HepG2 (cell line): Measurements from ENCODE around the gene WWTR1. TPM values are rescaled to one million over a fixed set of nuclear protein-coding genes. Genes with fewer than 3 reads are reported as not detected.

ENCODE experiments used
- ATAC-seq: fragments of 200-7000 bp; cut with Tn5 transposase; 3 replicates; pipeline ENCODE4 v1.9.1; 2020; ENCODE audit warnings: mild to moderate bottlenecking, moderate library complexity
- BruUV-seq: library from RNA; stranded (reverse); fragments of 400-500 nt; replicated peaks from 2 replicates; lab custom pipeline; 2021; lab: Mats Ljungman, UMichigan
- CTCF ChIA-PET: fragments of 300-600 bp; formaldehyde crosslinking; extraction: SDS; loops from one replicate; lab custom pipeline; 2021; ENCODE audit warnings: low total read pairs, inconsistent platforms, low intra/inter-chr PET ratio; lab: Yijun Ruan, JAX
- POLR2A ChIA-PET: fragments of 350-600 bp; sonication (Branson Sonifier 250); formaldehyde crosslinking; loops from one replicate; lab custom pipeline; 2020; ENCODE audit warnings: antibody characterized with exemption, inconsistent platforms; lab: Yijun Ruan, JAX
- DNase-seq: peaks from one replicate; pipeline ENCODE4 v3.0.0-alpha.2; 2015; ENCODE audit warnings: low spot score
- FAIRE-seq: peaks from 3 replicates; lab custom pipeline; 2011; peaks lifted over from hg19 to GRCh38; lab: Jason Lieb, UNC
- H2AFZ ChIP-seq: one replicate; pipeline ENCODE4 v1.6.1; 2011; ENCODE audit warnings: low read length, inconsistent platforms
- H3K27ac ChIP-seq: fragments of 300-600 bp; 3 replicates; pipeline ENCODE4 v1.8.0; 2011; ENCODE audit warnings: mixed run types, mild to moderate bottlenecking, mixed read lengths, low read length, inconsistent platforms; ENCODE audit not compliant: insufficient read depth; ENCODE audit errors: extremely low read length
- H3K27me3 ChIP-seq, 2 experiments: fragments of 200-600 bp in 1 of 2; 2 replicates in 1 of 2; 3 replicates in 1 of 2; pipeline versions ENCODE4 v1.6.0 to v1.8.0; 2011; ENCODE audit warnings: low read length in 2 of 2, mild to moderate bottlenecking in 2 of 2, moderate library complexity in 2 of 2, inconsistent platforms in 1 of 2; ENCODE audit not compliant: insufficient read depth in 2 of 2, control insufficient read depth in 1 of 2
- H3K36me3 ChIP-seq, 2 experiments: fragments of 200-600 bp in 1 of 2; replicated peaks in 1 of 2; 2 replicates in 1 of 2; 3 replicates in 1 of 2; pipeline versions ENCODE4 v1.5.1 to v1.8.0; 2011; ENCODE audit warnings: low read length in 2 of 2, inconsistent platforms in 1 of 2; ENCODE audit not compliant: insufficient read depth in 2 of 2, control insufficient read depth in 1 of 2
- H3K4me1 ChIP-seq: 2 replicates; pipeline ENCODE4 v1.5.1; 2012; ENCODE audit warnings: low read length, inconsistent platforms; ENCODE audit not compliant: insufficient read depth
- H3K4me2 ChIP-seq: 2 replicates; pipeline ENCODE4 v1.6.0; 2011; ENCODE audit warnings: low read depth, low read length, inconsistent platforms
- H3K4me3 ChIP-seq, 3 experiments: fragments of 200-600 bp in 1 of 3; sonication (generic), shearing (Covaris generic) in 1 of 3; replicated peaks in 1 of 3; 2 replicates each; pipeline ENCODE4 v1.5.1; 2011 to 2016; ENCODE audit warnings: low read length in 3 of 3, inconsistent platforms in 2 of 3, low read depth in 2 of 3, mild to moderate bottlenecking in 2 of 3, control low read depth in 1 of 3, mixed read lengths in 1 of 3; ENCODE audit not compliant: insufficient read depth in 1 of 3
- H3K79me2 ChIP-seq: one replicate; pipeline ENCODE4 v1.6.1; 2011; ENCODE audit warnings: low read length, inconsistent platforms; ENCODE audit not compliant: insufficient read depth
- H3K9ac ChIP-seq: 2 replicates; pipeline ENCODE4 v1.6.0; 2011; ENCODE audit warnings: mild to moderate bottlenecking, low read depth, low read length, inconsistent platforms; ENCODE audit not compliant: insufficient read depth
- H3K9me3 ChIP-seq: 2 replicates; pipeline ENCODE4 v1.5.1; 2012; ENCODE audit warnings: mild to moderate bottlenecking, low read length
- H4K20me1 ChIP-seq: 2 replicates; pipeline ENCODE4 v1.6.0; 2011; ENCODE audit warnings: inconsistent platforms, mild to moderate bottlenecking, low read length, moderate library complexity; ENCODE audit not compliant: insufficient read depth
- DMAP1 ChIP-seq: IDR thresholded peaks from 2 replicates; pipeline ENCODE4 v1.6.1; 2016
- HNRNPK ChIP-seq: fragments of 200-400 bp; formaldehyde crosslinking; IDR thresholded peaks from 2 replicates; pipeline ENCODE4 v1.6.1; 2018; ENCODE audit warnings: low read length, low read depth, moderate library complexity, mild to moderate bottlenecking; ENCODE audit not compliant: poor library complexity, severe bottlenecking
- WGBS: methylation state at CpG from one replicate; pipeline ENCODE4 v1.1.6; 2017; ENCODE audit warnings: low lambda C conversion rate; 5-methylcytosine and 5-hydroxymethylcytosine counted together
- in situ Hi-C: cut with HindIII; loops from 2 replicates; pipeline ENCODE4 v1.10.0; 2017; ENCODE audit warnings: low pct_unique_long_range_greater_than_20kb; ENCODE audit not compliant: extremely low pct_ligation_motif_present
- intact Hi-C: fragments of 100-400 bp; cut with micrococcal nuclease; formaldehyde crosslinking; loops from one replicate; pipeline ENCODE4 v1.10.0; 2022; ENCODE audit not compliant: unreplicated experiment
- polyA plus RNA-seq, 8 experiments: library from polyadenylated mRNA; depleted of rRNA in 3 of 8; stranded (reverse) in 7 of 8; unstranded in 1 of 8; fragments of >200 nt; fragmentation: Illumina TruSeq in 4 of 8; extraction: Trizol in 4 of 8; gene quantifications; 2 replicates each; pipeline versions ENCODE4 v1.2.1 to v1.2.3, GENCODE V29; 2011 to 2016; ENCODE audit warnings: low read depth in 4 of 8, missing spikeins in 1 of 8, mixed read lengths in 1 of 8; ENCODE audit not compliant: insufficient read depth in 1 of 8
- total RNA-seq, 5 experiments: library from RNA; depleted of rRNA; stranded (reverse); fragments of >200 nt; fragmentation: Illumina TruSeq; extraction: Trizol; gene quantifications; 2 replicates each; pipeline ENCODE4 v1.2.3, GENCODE V29; 2016; ENCODE audit warnings: low read depth in 1 of 5
- TF ChIP-seq, protein P1 (sequence below): sonication (generic); formaldehyde crosslinking; IDR thresholded peaks from 2 replicates; pipeline ENCODE4 v1.4.0; 2020; ENCODE audit warnings: missing genetic modification reagents

WWTR1 gene
- total and polyA plus RNA-seq, 2 of the 13 experiments (the other 11 are each of a cell fraction or from before 2014, with no cell fraction given): 19.7 to 139 TPM

DNA sequence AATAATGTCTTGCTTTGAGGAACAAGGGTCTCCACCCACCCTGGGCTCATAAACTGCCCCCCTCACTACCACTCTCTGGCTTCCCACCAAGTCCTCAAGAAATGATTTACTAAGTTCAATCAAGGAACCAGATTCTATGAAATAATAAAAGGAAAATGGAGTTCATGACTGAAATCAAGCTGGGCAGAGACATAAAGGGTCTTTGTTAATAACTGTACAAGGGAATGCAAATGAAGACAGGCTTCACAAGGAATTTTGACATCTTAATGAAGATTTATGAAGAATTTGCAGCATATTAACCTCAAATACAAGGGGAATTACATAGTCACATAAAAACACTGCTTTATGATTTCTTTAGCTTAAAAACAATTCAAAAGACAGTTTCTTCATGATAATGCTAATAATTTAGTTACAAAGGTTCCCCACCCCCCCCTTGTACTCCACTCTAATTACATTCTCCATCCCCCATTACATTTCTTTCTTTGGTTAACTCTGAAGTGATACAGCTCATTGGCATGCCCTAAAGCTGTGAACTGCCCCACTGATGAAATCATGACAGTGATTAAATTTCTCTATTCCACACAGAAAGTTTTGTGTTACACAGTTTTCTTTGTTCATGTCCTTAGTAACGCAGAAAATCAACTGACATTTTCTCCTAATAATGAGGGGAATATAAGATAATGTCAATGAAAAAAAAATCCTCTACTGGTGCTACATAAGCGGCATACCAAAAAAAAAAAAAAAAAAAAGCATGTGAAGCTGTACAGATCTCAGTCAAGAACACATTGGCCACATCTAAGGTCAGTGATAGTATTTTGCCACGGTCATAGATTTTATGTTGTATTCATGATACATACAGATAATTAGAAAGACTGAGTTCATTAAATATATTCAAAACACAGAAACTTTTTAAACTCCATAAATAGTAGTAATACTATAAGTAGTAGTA lies 54.4 kb downstream of the WWTR1 start:
- H3K27ac ChIP-seq: no peak overlapping the region

More for the DNA sequence above, 54.4 kb downstream of the WWTR1 start:
- H2AFZ ChIP-seq: no peak overlapping the region
- H4K20me1 ChIP-seq: peaks cover 7% of the 10 kb centered on the region
- TSS peak; percentile 10 for BruUV-seq
- H3K4me3 ChIP-seq: no peak overlapping the region
- no peak for TF ChIP-seq DMAP1 (CRISPR knock-in tag)
- TF ChIP-seq, protein P1, sequence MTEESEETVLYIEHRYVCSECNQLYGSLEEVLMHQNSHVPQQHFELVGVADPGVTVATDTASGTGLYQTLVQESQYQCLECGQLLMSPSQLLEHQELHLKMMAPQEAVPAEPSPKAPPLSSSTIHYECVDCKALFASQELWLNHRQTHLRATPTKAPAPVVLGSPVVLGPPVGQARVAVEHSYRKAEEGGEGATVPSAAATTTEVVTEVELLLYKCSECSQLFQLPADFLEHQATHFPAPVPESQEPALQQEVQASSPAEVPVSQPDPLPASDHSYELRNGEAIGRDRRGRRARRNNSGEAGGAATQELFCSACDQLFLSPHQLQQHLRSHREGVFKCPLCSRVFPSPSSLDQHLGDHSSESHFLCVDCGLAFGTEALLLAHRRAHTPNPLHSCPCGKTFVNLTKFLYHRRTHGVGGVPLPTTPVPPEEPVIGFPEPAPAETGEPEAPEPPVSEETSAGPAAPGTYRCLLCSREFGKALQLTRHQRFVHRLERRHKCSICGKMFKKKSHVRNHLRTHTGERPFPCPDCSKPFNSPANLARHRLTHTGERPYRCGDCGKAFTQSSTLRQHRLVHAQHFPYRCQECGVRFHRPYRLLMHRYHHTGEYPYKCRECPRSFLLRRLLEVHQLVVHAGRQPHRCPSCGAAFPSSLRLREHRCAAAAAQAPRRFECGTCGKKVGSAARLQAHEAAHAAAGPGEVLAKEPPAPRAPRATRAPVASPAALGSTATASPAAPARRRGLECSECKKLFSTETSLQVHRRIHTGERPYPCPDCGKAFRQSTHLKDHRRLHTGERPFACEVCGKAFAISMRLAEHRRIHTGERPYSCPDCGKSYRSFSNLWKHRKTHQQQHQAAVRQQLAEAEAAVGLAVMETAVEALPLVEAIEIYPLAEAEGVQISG: no peak
- TF ChIP-seq HNRNPK: peak; percentile 46
- FAIRE-seq (no peak), DNase-seq (no peak), ATAC-seq (no peak)
- intact Hi-C loops: no loop called here
- ChIA-PET CTCF (no interaction called here), POLR2A (interaction anchor here (0.7 to 2.0 kb wide), 2 partner anchors 55 to 60 kb away, joined by 5 to 7 read pairs; partner anchors contain the start of gene WWTR1)
- H3K36me3 ChIP-seq: peaks cover 9 to 27% of the 10 kb centered on the region in 2 experiments
- no peaks in the 10 kb centered on the region for H3K27me3 ChIP-seq
- H3K79me2 ChIP-seq: peaks cover 96% of the 10 kb centered on the region
- H3K9ac ChIP-seq: no peak overlapping the region
- in situ Hi-C loops: no loop called here
- no peaks in the 10 kb centered on the region for H3K9me3 ChIP-seq
- 95% methylated on average over 3 of the region's 3 CpGs for WGBS
- no peak overlapping the region for H3K4me2 ChIP-seq
- peaks cover 97% of the 10 kb centered on the region for H3K4me1 ChIP-seq
